Activated T-cell treated with anti-CD3 and anti-CD28 coated beads, Interleukin-2, amount 50 U/mL, for 4 hours (primary cell): ENCODE results near the gene TMEM212. TPM values are rescaled to one million over a fixed set of nuclear protein-coding genes. Genes with fewer than 3 reads are reported as not detected.

Source experiments
- ATAC-seq, 2 donors: fragments of 200-7000 bp; cut with Tn5 transposase; one replicate each; pipeline ENCODE4 v1.10.0; 2021
- DNase-seq: peaks from one replicate; pipeline ENCODE4 v3.0.0-alpha.2; 2020
- H3K27me3 Mint-ChIP-seq: one replicate; pipeline ENCODE4 v1.8.0; 2021; ENCODE audit warnings: low read depth, mixed read lengths
- H3K36me3 Mint-ChIP-seq: one replicate; pipeline ENCODE4 v1.8.0; 2022; ENCODE audit warnings: mixed read lengths; ENCODE audit not compliant: insufficient read depth
- H3K4me1 Mint-ChIP-seq: one replicate; pipeline ENCODE4 v1.8.0; 2021; ENCODE audit warnings: low read depth, mixed read lengths
- H3K4me3 Mint-ChIP-seq: one replicate; pipeline ENCODE4 v1.8.0; 2021; ENCODE audit warnings: mild to moderate bottlenecking, moderate library complexity, mixed read lengths
- H3K9me3 Mint-ChIP-seq: one replicate; pipeline ENCODE4 v1.8.0; 2021; ENCODE audit warnings: mixed read lengths
- total RNA-seq, 3 donors: library from RNA; stranded (reverse); gene quantifications; one replicate each; pipeline ENCODE4 v1.2.1, GENCODE V29; 2021

The TMEM212 gene
- total RNA-seq, 3 donors from 2014 or later, result not detected

DNA sequence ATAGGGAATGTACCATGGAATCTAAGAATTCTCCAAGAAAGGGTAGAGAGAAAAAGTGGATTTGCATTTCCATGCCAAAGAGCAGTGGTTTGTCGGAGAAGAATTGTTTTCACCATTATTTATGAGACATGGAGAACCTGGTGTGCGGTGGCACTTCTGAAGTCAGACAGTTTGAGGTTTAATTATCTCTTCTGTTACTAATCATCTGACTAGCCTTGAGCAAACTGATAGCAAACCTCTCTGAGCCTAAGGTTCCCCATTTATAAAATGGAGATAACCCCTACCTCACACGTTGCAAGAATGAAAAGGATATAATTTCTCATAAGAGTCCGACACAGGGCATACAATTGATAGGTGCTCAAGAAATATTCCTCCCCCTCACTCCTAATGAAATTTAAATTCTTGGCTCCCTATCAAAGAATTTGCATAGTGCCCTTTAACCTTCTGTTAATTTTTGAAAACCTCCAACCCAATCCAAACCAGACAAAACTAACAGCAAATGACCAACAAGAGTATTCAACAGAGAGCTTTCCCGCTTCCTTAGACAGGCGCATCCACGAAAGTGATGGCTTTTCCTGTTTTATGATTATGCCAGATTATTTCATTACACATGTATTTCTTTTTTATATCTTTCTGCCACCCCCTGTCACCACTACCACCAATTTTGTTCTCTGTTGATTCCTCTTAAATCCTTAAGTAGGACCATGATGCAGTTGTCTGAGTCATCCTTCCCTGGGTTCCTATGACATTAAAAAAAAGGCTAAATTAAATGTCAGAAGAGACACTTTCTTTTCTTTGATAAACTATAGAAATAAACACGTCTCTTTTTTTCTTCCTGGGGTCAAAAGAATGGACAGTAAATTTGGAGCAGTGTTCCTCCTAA is 28.5 kb downstream of the TMEM212 start:
- no peaks in the 10 kb centered on the region for H3K9me3 Mint-ChIP-seq
- H3K36me3 Mint-ChIP-seq, result no peaks in the 10 kb centered on the region
- no peak overlapping the region for H3K4me3 Mint-ChIP-seq
- no peak for DNase-seq
- no peak for ATAC-seq
- H3K4me1 Mint-ChIP-seq, result no peaks in the 10 kb centered on the region
- peaks cover 9% of the 10 kb centered on the region for H3K27me3 Mint-ChIP-seq

DNA sequence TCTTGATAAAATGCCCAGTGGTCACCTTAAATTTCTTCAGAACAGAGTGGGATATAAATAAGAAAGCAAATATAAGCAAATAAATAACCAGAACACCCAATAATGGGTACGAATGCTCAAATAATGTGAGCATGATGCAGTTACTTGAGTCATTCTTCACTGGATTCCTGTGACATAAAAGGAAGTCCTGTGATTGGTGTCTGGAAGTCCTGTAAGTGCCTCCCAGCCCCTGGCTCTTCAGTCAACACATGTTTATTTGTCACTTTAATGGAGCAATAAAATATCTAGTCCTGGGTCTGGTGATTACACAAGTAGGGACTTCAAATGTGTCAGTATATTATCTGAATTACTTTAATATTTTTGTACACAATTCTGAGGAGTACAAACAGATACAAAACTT is 30.4 kb downstream of the TMEM212 start:
- Mint-ChIP-seq H3K4me1 (no peaks in the 10 kb centered on the region), H3K36me3 (no peaks in the 10 kb centered on the region), H3K9me3 (no peaks in the 10 kb centered on the region), H3K27me3 (peaks cover 17% of the 10 kb centered on the region), H3K4me3 (no peak overlapping the region)
- DNase-seq (no peak), ATAC-seq (no peak)

DNA sequence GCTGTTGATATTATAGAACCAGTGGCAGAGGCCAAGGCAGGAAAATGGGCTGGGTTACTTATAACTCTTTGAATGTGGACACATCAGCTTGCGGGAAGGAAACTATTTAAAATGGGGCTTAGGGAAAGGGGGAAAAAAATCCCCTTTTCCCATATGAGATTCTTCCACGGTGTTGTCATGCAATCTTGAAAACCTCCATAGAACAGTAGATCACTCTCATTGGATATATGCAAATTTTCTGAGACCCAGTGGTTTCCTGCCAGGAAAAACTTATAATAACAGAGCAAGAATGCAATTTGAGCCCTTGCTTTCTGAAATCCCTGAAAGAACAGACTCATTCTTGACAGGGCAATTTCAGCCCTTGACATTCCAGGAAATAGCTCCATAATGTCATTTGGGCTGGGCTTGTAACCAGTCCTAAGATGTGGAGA is 31.1 kb downstream of the TMEM212 start:
- Mint-ChIP-seq H3K4me3 (no peak overlapping the region), H3K9me3 (no peaks in the 10 kb centered on the region), H3K36me3 (no peaks in the 10 kb centered on the region), H3K4me1 (no peaks in the 10 kb centered on the region), H3K27me3 (peaks cover 17% of the 10 kb centered on the region)
- ATAC-seq, result no peak
- DNase-seq, result no peak

DNA sequence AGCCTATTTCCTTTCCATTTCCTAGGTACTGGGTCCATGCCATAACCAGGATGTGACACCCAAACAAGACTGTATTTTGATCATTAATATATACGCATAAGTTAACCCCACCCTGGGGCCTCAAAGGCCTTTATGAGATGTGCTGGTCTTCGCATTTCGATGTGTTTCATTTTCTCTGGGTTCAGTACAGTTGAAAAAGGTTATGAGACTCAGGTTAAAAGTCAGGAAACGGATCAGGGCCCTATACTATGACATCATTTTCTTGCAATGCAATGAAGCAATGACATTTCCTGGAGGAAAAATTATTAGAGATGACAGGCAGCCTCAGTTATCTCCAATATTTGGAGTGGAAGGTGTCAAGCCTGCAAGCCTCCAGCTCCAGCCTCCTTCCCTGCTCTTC is 31.7 kb downstream of the TMEM212 start:
- no peaks in the 10 kb centered on the region for H3K36me3 Mint-ChIP-seq
- ATAC-seq, result no peak
- no peak overlapping the region for H3K4me3 Mint-ChIP-seq
- peaks cover 17% of the 10 kb centered on the region for H3K27me3 Mint-ChIP-seq
- H3K4me1 Mint-ChIP-seq, result no peaks in the 10 kb centered on the region
- no peaks in the 10 kb centered on the region for H3K9me3 Mint-ChIP-seq
- DNase-seq, result no peak

GRCh38 chr3:171875923-171876412 is 32.8 kb downstream of the TMEM212 start:
- Mint-ChIP-seq H3K27me3 (peaks cover 15% of the 10 kb centered on the region), H3K4me3 (no peak overlapping the region), H3K9me3 (no peaks in the 10 kb centered on the region), H3K4me1 (no peaks in the 10 kb centered on the region), H3K36me3 (no peaks in the 10 kb centered on the region)
- ATAC-seq (peak in 1 of 2 donors; percentile 18), DNase-seq (no peak)

DNA sequence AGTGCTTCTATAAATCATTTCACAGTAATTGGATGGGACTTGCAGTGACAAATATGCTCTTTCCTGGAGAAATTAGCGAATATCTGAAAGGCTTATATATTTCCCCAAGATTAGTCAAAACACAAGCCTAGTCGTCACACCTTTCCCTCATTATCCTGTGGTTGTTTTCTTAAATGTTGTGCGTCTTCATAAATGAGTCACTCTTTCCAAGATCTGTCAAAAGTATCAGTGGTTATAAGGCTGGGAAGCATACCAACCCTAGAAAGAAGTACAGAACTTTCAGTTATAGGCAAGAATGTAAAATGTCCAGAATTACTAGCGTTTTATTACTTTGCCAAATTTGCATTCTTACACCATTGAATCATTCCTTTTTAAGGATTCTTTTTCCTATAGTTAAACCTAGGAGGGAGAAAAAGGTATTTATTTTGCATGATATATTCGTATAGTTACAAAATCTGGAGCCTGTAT is 33.6 kb downstream of the TMEM212 start:
- Mint-ChIP-seq H3K4me1 (no peaks in the 10 kb centered on the region), H3K36me3 (no peaks in the 10 kb centered on the region), H3K27me3 (peaks cover 15% of the 10 kb centered on the region), H3K9me3 (no peaks in the 10 kb centered on the region), H3K4me3 (no peak overlapping the region)
- DNase-seq (no peak), ATAC-seq (peak in 1 of 2 donors; percentile 32)

DNA sequence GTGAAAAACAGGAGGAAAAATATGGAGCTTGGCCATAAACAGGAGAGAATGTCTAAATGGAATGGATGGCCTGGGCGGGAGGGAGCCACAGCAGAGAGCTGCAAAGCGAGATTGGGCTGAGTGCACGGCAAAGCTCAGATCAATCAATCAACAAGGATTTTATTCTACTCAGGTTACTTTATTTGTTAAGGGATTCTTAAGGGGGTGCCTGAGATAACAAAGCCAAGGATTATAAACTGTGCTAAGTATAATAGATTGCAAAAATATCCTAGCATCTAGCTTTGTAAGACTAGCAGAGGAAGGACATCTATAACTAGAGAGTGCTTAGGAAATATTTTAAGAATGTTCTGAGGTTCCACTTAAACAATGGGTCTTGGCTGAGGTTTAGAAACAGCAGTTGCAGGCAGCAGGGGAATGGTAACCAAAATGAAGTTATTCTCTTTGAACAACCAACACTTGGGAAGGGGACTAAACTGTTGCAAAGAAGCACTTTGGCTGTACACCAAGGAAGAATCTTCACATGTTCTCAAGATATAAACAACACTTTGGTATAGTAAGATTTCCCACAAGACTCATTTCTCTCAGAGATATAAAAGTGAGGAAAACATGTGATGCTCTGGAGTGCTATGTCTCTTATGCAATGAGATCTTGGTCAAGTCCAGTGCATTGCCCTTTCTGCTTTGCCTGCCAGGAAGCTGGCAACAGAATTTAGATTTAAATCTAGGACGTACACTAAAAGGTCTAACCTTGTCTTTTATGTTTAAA is 35.5 kb downstream of the TMEM212 start:
- Mint-ChIP-seq H3K9me3 (no peaks in the 10 kb centered on the region), H3K27me3 (peaks cover 13% of the 10 kb centered on the region), H3K4me1 (no peaks in the 10 kb centered on the region)

DNA sequence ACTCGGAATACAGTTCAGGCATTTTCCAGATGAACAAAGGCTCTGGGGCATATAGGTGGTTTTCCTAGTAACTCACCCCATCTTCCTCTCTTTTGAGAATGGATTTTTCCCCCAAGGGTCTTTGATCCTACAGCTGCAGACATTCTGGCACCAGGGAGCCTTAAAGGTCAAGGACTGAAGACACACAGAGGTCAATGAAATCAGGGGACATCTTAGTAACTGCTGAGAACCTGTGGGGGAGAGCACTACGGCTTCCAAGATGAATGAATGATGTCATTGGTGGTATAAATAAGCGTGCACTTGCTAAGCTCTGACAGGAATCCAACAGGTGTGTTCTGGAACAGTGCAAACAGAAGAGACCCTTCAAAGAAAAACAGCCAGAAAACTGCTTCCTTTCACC is 36.3 kb downstream of the TMEM212 start:
- H3K4me3 Mint-ChIP-seq, result no peak overlapping the region
- peaks cover 13% of the 10 kb centered on the region for H3K27me3 Mint-ChIP-seq
- no peaks in the 10 kb centered on the region for H3K9me3 Mint-ChIP-seq
- ATAC-seq (no peak), DNase-seq (no peak)
- H3K4me1 Mint-ChIP-seq, result no peaks in the 10 kb centered on the region
- no peaks in the 10 kb centered on the region for H3K36me3 Mint-ChIP-seq

More for the DNA sequence above, 35.5 kb downstream of the TMEM212 start:
- DNase-seq, result no peak
- H3K36me3 Mint-ChIP-seq, result no peaks in the 10 kb centered on the region
- ATAC-seq, result no peak
- H3K4me3 Mint-ChIP-seq, result no peak overlapping the region

DNA sequence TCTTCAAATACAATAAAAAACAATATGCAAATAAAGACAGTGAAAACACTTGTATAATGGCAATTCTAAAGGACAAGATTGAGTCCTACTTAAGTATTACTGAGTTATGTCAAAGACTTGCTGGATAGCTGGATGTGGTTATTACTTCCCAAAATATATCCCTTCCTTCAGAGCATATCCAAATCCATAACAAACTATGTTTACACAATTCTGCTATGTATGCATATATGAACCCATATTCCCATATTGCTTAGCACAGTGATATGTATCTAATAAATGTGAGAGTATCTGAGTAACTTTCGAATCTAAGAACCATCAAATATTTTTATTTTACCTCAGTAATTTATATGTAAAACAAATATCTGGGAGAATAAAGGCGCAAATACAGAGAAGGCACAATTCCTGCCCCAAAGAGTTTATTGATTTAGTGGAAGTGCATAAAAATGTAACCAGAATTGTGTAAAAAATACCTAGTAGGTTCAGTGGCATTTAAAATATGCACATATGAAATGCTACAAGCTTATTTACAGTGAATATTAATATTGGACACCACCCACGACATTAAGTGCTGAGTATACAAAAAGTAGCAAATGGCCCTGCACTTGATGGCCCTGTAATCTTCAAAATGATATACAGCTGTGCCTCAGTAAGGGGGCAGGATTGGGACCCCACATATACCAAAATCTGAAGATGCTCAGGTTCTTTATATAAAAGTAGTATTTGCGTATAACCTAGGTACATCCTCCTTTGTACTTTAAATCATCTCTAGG is 37.1 kb downstream of the TMEM212 start:
- no peak overlapping the region for H3K4me3 Mint-ChIP-seq
- ATAC-seq, result no peak
- H3K9me3 Mint-ChIP-seq, result no peaks in the 10 kb centered on the region
- no peak for DNase-seq
- H3K36me3 Mint-ChIP-seq, result no peaks in the 10 kb centered on the region
- H3K4me1 Mint-ChIP-seq, result no peaks in the 10 kb centered on the region
- peaks cover 9% of the 10 kb centered on the region for H3K27me3 Mint-ChIP-seq

GRCh38 chr3:171881251-171881650 is 38.1 kb downstream of the TMEM212 start:
- Mint-ChIP-seq H3K36me3 (no peaks in the 10 kb centered on the region), H3K27me3 (peaks cover 9% of the 10 kb centered on the region), H3K9me3 (no peaks in the 10 kb centered on the region), H3K4me1 (no peaks in the 10 kb centered on the region), H3K4me3 (no peak overlapping the region)
- ATAC-seq, result no peak
- no peak for DNase-seq

DNA sequence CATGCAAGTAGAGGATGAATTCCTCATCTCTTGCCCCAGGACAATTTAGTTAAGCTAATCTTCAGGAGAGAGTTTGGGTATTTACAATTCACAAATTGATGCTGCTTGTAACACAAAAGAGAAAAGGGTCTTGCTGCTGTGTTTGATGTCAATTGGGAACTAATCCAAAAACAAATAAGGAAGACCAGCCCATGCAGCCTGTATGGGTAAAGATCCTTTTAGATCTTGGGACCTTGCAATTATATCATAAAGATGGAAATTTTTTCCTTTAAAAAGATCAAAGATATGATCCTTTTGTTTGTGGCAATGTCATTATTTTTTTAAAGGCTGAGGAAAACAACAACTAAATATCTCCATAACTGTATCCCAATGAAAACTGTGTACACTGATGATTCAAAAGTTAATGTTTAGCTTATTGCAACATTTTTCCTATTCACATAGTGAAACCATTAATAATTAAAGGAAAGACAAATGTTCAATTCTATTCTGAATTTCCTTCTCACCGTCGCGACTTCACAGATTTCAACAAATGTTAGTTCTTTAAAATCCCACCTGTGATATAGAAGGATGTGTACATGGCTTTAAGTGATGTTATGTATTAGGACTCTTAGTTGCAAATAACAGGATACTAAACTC is 40.2 kb downstream of the TMEM212 start:
- H3K36me3 Mint-ChIP-seq, result no peaks in the 10 kb centered on the region
- ATAC-seq (no peak), DNase-seq (no peak)
- H3K4me3 Mint-ChIP-seq, result no peak overlapping the region
- H3K9me3 Mint-ChIP-seq, result no peaks in the 10 kb centered on the region
- H3K4me1 Mint-ChIP-seq, result no peaks in the 10 kb centered on the region
- H3K27me3 Mint-ChIP-seq, result peaks cover under 1% of the 10 kb centered on the region

- Mint-ChIP-seq H3K4me3 (no peak overlapping the region), H3K27me3 (no peaks in the 10 kb centered on the region), H3K9me3 (no peaks in the 10 kb centered on the region), H3K36me3 (no peaks in the 10 kb centered on the region), H3K4me1 (no peaks in the 10 kb centered on the region)
- DNase-seq (no peak), ATAC-seq (no peak)
These were observed 40.7 kb downstream of the TMEM212 start for GRCh38 chr3:171883893-171884279.

- Mint-ChIP-seq H3K4me1 (no peaks in the 10 kb centered on the region), H3K27me3 (peaks cover 4% of the 10 kb centered on the region), H3K4me3 (no peak overlapping the region), H3K9me3 (no peaks in the 10 kb centered on the region), H3K36me3 (no peaks in the 10 kb centered on the region)
- no peak for DNase-seq
- ATAC-seq, result no peak
These were observed 45.3 kb downstream of the TMEM212 start for GRCh38 chr3:171888466-171888865.

- Mint-ChIP-seq H3K27me3 (peaks cover 11% of the 10 kb centered on the region), H3K36me3 (no peaks in the 10 kb centered on the region), H3K4me1 (no peaks in the 10 kb centered on the region), H3K9me3 (no peaks in the 10 kb centered on the region), H3K4me3 (no peak overlapping the region)
- DNase-seq (no peak), ATAC-seq (peak; percentile 37 to 69)
These were observed 47.2 kb downstream of the TMEM212 start for GRCh38 chr3:171890398-171890797.
